NCI-H510A (cell line): ENCODE measurements around the gene SPOCK1.
"Not testable (repeated sequence)": the region's sequence is repeated elsewhere in the genome, so short reads cannot be mapped to it uniquely, and the experiment has no call there.

Source experiments
- DNase-seq: peaks from one replicate; lab custom pipeline; 2025; lab: John Stamatoyannopoulos, UW

SPOCK1 gene

GRCh38 chr5:137263371-137264005 lies 235.6 kb downstream of the SPOCK1 start:
- DNase-seq, result no peak

- no peak for DNase-seq
These were observed 236.3 kb downstream of the SPOCK1 start for GRCh38 chr5:137262818-137263217.

GRCh38 chr5:137260820-137261695 lies 238.1 kb downstream of the SPOCK1 start:
- DNase-seq, result no peak

DNA sequence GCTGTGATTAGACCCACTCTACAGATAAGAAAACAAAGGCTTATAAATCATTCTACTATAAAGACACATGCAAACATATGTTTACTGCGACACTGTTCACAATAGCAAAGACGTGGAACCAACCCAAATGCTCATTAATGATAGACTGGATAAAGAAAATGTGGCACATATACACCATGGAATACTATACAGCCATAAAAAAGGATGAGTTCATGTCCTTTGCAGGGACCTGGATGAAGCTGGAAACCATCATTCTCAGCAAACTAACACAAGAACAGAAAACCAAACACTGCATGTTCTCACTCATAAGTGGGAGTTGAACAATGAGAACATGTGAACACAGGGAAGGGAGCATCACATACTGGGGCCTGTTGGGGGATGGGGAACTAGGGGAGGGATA lies 240.0 kb downstream of the SPOCK1 start:
- DNase-seq, result not testable (repeated sequence)

GRCh38 chr5:137254119-137255090 lies 244.7 kb downstream of the SPOCK1 start:
- DNase-seq, result no peak

DNA sequence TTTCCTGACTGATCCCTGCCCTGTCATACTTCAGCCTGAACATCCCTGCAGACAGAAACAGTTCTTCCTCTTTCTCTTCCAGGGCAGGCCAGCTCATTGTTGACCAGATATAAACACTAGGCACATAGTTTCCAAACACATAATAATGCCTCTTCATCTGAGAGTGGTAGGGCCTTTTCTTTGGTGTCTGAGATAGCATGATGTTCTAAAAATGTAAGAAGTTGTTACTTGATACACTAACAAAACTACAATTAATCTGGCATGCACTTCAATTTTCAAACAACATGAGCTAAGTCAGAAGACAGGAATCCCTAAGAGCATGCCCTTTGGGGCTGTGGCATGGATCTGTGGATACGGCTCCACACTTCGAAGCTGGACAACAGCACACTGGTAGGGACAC lies 246.6 kb downstream of the SPOCK1 start:
- no peak for DNase-seq

- no peak for DNase-seq
These were observed 248.7 kb downstream of the SPOCK1 start for GRCh38 chr5:137250421-137250820.

GRCh38 chr5:137248527-137248926 lies 250.6 kb downstream of the SPOCK1 start:
- DNase-seq, result no peak

DNA sequence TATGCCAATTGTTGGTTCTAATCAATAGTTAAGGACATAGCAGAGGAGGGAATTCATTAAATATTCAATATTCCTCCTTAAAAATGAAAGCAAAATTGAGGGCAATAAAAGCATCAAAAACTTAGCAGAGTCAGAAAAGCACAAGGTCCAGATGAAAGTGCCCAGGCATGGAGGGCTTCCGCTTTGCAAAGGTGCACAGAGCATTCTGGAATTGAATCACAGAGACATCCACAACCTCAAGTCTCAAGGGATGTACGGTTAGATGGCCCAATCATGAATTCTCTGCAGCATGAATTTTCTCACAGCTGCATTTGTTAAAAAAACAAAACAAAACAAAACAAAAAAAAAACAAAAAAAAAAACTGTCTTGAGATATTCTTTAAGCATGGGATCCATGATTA lies 253.7 kb downstream of the SPOCK1 start:
- no peak for DNase-seq

DNA sequence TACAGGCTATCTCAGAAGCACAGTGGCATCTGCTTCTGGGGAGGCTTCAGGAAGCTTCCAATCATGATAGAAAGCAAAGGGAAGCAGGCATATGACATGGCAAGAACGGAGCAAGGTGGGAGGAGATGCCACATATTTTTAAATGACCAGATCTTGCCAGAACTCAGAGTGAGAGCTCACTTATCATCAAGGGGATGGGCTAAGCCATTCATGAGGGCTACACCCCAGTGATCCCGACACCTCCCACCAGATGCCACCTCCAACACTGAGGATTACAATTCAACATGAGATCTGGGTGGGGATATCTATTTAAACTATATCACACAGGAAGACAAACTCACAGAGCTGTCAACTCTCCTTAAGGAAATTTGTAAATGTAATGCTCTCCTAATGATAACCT lies 258.8 kb downstream of the SPOCK1 start:
- DNase-seq, result no peak

- DNase-seq, result no peak
These were observed 262.1 kb downstream of the SPOCK1 start for GRCh38 chr5:137236849-137237507.

- no peak for DNase-seq
These were observed 262.9 kb downstream of the SPOCK1 start for GRCh38 chr5:137236252-137236651.

DNA sequence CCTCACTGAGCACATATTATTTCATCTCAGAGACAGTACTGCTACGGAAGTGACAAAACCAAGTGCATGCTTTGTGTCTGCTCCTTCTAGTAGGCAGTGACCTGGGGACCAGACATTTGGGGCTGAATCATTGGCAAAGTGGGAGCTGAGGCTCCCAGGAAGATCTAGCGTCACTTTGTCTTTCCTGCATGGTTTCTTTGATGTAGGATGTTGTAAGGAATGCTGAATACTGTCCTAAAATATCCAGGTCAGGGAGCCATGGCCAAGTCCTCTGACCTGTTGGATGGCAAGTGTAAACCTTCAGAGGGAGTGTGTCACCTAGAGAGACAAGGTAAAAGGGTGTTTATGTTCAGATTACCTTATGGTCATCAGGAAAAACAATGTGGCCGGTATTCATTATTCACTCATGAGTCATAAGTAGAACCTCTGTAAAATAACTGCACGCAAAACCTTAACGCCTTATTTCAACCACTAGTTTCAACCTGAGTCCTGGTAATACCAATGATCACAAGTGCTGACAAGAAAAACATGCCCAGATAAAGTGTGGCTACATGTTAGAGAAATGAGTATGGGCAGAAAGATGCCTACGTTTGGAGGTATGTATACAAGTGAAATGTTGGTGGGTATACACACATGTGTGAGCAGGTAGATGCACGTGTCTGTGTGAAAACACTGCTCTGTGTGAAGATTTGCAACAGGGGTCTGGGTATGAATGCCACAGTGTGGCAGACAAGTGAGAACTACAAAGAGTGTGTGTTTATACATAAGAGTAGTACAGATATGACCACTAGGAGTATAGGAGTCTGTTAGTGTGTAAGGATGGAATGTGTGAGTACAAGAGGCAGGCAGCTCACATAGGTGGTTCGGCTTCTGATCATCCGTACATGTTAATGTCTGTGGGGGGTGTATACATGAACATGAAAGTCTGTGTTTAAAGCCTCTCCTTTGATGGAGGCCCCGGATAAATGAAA lies 263.9 kb downstream of the SPOCK1 start:
- DNase-seq, result no peak

DNA sequence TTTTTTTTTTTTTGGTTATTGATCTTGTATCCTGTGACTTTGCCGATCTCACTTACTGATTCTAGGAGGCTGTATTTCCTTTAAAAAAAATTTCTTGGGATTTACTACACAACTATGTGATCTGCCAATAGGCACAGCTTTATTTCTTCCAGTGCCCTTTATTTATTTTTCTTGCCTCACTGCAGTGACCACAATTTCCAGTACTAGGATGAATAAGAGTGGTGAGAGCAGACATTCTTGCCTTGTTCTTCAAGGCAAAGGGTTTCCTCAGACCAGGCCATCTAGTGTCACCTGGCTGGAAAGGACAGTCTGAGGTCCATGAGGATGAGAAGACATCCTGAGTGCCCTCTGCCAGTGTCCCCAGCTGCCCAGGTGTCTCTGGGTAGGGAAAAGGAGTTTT lies 265.4 kb downstream of the SPOCK1 start:
- DNase-seq, result no peak

DNA sequence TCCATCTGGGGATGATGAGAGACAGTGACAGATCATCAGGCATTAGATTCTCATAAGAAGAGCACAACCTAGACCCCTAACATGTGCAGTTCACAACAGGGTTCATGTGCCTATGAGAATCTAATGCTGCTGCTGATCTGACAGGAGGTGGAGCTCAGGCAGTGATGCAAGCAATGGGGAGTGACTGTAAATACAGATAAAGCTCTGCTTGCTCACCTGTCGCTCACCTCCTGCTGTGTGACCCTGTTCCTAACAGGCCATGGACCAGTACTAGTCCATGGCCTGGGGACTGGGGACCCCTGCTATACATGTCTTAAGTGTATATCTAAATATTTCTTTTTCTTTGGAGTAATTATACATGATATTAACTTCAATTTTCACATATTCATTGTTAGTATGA lies 265.8 kb downstream of the SPOCK1 start:
- not testable (repeated sequence) for DNase-seq

DNA sequence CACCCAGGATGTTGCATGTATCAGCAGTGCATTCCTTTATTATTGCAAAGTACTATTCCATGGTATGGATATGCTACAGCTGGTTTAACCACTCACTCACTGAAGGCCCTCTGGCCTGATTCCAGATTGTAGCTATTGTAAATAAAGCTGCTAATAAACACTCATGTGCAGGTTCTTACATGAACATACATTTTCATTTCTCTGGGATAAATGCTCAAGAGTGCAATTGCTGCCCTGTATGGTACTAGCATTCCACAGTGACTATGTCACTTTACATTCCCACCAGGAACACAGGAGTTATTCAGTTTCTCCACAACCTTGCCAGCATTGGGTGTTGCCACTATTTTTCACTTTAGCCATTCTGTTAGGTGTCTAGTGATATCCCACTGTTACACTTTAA lies 267.6 kb downstream of the SPOCK1 start:
- no peak for DNase-seq

- no peak for DNase-seq
These were observed 270.3 kb downstream of the SPOCK1 start for GRCh38 chr5:137228816-137229215.

DNA sequence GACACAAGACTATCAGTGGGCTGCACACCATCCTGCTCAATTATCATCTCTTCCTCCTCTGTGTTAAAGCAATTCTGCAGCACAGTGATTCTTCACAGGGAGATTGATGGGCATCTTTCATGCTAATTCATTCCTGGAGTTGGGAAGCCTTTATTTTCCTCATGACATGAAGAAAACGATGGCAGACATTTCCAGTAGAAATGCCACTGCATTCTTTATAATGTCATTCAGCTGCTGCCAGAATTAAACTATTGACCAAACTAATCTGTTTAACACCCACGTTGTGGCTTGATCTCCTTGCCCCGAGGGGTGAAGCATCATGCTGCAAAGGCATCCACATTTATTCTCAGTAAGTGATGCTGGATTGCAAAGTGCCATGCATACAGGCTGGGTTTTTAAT lies 273.0 kb downstream of the SPOCK1 start:
- no peak for DNase-seq

GRCh38 chr5:137223324-137224295 lies 275.5 kb downstream of the SPOCK1 start:
- DNase-seq, result no peak
